ENCODE results near the gene NRP2.

GRCh38 chr2:205754924-205755321 lies 72.6 kb downstream of the NRP2 start:
- TF ChIP-seq POLR2A (IDR thresholded peaks at IDR 0.05; ENCODE audit: low read length) (no peak), GATA1 (IDR thresholded peaks at IDR 0.05; ENCODE audit: low read depth, low read length) (no peak)

All from erythroblast (primary cell).